Activated B cell treated with CpG ODN at 0.5 μM for 24 hours (primary cell): ENCODE data around the gene CSMD2. TPM values are rescaled to one million over a fixed set of nuclear protein-coding genes. Genes with fewer than 3 reads are reported as not detected.

Source experiments
- ATAC-seq: fragments of 200-7000 bp; cut with Tn5 transposase; one replicate; pipeline ENCODE4 v1.10.0; 2021; ENCODE audit warnings: low read depth, mild to moderate bottlenecking, moderate library complexity
- CTCF ChIA-PET: fragments of 350-600 bp; sonication (Branson Sonifier 250); formaldehyde crosslinking; loops from one replicate; lab custom pipeline; 2021; ENCODE audit warnings: antibody characterized with exemption; lab: Charles Lee
- POLR2A ChIA-PET: fragments of 350-600 bp; sonication (Branson Sonifier 250); formaldehyde crosslinking; loops from one replicate; lab custom pipeline; 2021; ENCODE audit warnings: antibody characterized with exemption; lab: Charles Lee
- DNase-seq: peaks from one replicate; pipeline ENCODE4 v3.0.0; 2022
- H3K27ac Mint-ChIP-seq: one replicate; pipeline ENCODE4 v1.8.0; 2020; ENCODE audit warnings: mixed read lengths
- H3K27me3 Mint-ChIP-seq: one replicate; pipeline ENCODE4 v1.8.0; 2021; ENCODE audit warnings: mixed read lengths
- H3K36me3 Mint-ChIP-seq: one replicate; pipeline ENCODE4 v1.8.0; 2021; ENCODE audit warnings: low read depth, mixed read lengths
- H3K4me1 Mint-ChIP-seq: one replicate; pipeline ENCODE4 v1.8.0; 2021; ENCODE audit warnings: mixed read lengths
- H3K4me3 Mint-ChIP-seq: one replicate; pipeline ENCODE4 v1.8.0; 2020; ENCODE audit warnings: mild to moderate bottlenecking, mixed read lengths
- H3K9me3 Mint-ChIP-seq: one replicate; pipeline ENCODE4 v1.8.0; 2020; ENCODE audit warnings: mixed read lengths
- intact Hi-C: fragments of 100-400 bp; cut with micrococcal nuclease; formaldehyde crosslinking; loops from one replicate; pipeline ENCODE4 v1.15.1; 2024
- total RNA-seq: library from RNA; stranded (reverse); gene quantifications from 2 replicates; pipeline ENCODE4 v1.2.3, GENCODE V29; 2022
- TF ChIP-seq, protein P1 (sequence below): fragments of 200-600 bp; IDR thresholded peaks from one replicate; pipeline ENCODE4 v1.8.0; 2022; ENCODE audit warnings: antibody characterized with exemption, mild to moderate bottlenecking

Gene CSMD2
- total RNA-seq, 1 donor from 2014 or later, result not detected

GRCh38 chr1:33586795-33587194 lies 578.2 kb downstream of the CSMD2 start:
- ATAC-seq, result no peak
- Mint-ChIP-seq H3K4me3 (no peak overlapping the region), H3K27ac (no peak overlapping the region), H3K36me3 (no peaks in the 10 kb centered on the region), H3K27me3 (peaks cover 5% of the 10 kb centered on the region), H3K9me3 (no peaks in the 10 kb centered on the region), H3K4me1 (no peaks in the 10 kb centered on the region)
- TF ChIP-seq, protein P1, sequence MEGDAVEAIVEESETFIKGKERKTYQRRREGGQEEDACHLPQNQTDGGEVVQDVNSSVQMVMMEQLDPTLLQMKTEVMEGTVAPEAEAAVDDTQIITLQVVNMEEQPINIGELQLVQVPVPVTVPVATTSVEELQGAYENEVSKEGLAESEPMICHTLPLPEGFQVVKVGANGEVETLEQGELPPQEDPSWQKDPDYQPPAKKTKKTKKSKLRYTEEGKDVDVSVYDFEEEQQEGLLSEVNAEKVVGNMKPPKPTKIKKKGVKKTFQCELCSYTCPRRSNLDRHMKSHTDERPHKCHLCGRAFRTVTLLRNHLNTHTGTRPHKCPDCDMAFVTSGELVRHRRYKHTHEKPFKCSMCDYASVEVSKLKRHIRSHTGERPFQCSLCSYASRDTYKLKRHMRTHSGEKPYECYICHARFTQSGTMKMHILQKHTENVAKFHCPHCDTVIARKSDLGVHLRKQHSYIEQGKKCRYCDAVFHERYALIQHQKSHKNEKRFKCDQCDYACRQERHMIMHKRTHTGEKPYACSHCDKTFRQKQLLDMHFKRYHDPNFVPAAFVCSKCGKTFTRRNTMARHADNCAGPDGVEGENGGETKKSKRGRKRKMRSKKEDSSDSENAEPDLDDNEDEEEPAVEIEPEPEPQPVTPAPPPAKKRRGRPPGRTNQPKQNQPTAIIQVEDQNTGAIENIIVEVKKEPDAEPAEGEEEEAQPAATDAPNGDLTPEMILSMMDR, result no peak
- intact Hi-C loops, result no loop called here
- DNase-seq, result no peak
- ChIA-PET POLR2A (no interaction called here), CTCF (no interaction called here)

DNA sequence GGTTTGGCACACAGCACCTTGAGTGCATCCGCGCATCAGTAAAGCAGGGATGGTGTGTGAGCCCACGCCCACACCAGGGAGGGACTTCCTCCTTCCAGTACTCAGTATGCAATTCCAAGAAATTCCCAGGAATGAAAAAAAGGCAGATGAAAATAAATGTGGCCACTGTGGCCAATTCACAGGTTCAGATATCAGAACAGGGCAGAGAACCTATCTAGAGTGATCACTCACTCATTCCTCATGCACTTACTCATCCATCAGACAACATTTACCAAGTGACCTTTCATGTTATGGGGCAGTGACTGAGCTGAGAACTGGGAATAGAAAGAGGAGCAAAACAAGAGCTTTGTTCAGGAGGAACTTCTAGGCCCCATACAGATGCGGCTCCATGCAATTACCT lies 578.9 kb downstream of the CSMD2 start:
- Mint-ChIP-seq H3K4me1 (no peaks in the 10 kb centered on the region), H3K27ac (no peak overlapping the region)
- intact Hi-C loops, result no loop called here

GRCh38 chr1:33583567-33583966 lies 581.5 kb downstream of the CSMD2 start:
- Mint-ChIP-seq H3K9me3 (no peaks in the 10 kb centered on the region), H3K4me1 (no peaks in the 10 kb centered on the region), H3K36me3 (no peaks in the 10 kb centered on the region), H3K27ac (no peak overlapping the region), H3K4me3 (no peak overlapping the region), H3K27me3 (peaks cover 3% of the 10 kb centered on the region)
- ATAC-seq, result no peak
- ChIA-PET CTCF (no interaction called here), POLR2A (no interaction called here)
- intact Hi-C loops, result no loop called here
- TF ChIP-seq, protein P1, result no peak
- no peak for DNase-seq

More for the DNA sequence above, 578.9 kb downstream of the CSMD2 start:
- POLR2A ChIA-PET, result no interaction called here
- Mint-ChIP-seq H3K27me3 (peaks cover 5% of the 10 kb centered on the region), H3K9me3 (no peaks in the 10 kb centered on the region), H3K36me3 (no peaks in the 10 kb centered on the region), H3K4me3 (no peak overlapping the region)
- DNase-seq (no peak), ATAC-seq (no peak)
- CTCF ChIA-PET, result no interaction called here
- TF ChIP-seq, protein P1, result no peak

DNA sequence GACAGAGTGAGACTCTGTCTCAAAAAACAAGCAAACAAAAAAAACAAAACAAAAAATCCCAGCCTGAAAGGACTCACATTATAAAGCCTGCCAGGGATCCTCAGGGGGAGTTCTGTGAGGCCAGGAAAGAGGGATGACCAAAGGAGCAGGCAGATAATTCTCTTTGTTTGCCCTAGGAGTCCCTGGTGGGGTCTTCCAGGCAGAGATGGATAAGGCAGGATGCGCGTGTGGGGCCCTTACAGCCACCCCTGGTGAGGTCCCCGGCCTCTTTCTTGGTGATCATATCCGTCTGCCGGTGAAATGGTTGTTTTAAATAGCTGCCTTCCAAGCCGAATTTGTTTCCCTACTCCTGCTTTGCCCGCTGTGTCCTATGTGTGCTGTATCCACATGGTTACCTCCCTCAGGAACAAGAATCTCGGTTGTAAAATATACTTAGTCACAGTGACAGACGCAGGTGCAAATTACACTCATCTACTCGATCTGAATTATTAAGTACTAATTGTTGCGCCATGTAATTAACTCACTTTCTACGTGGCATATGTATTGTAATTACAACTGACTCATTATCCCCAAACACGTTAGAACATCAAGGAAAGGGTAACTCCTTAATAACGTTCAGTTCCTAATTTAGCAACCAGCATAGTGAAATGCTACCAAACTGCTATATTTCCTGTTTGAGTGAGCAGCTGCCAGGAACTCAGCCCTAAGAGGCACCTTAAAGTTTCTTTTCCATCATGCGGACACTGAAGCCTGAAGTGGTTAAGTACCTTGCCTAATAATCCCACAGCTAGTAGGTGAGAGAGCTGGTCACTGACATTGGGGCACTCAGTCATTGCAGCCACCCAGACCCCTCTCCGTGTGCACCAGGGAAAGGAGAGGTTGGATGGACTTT lies 586.2 kb downstream of the CSMD2 start:
- peaks cover 13% of the 10 kb centered on the region for H3K27me3 Mint-ChIP-seq
- ChIA-PET POLR2A (interaction anchor here (0.6 kb wide), 1 partner anchor 11 kb away, joined by 5 read pairs; no protein-coding TSS in a partner anchor), CTCF (no interaction called here)
- H3K27ac Mint-ChIP-seq, result no peak overlapping the region
- ATAC-seq (no peak), DNase-seq (no peak)
- peaks cover 2% of the 10 kb centered on the region for H3K9me3 Mint-ChIP-seq
- TF ChIP-seq, protein P1, result no peak
- intact Hi-C loops, result no loop called here
- H3K4me3 Mint-ChIP-seq, result no peak overlapping the region
- H3K4me1 Mint-ChIP-seq, result no peaks in the 10 kb centered on the region
- H3K36me3 Mint-ChIP-seq, result no peaks in the 10 kb centered on the region

DNA sequence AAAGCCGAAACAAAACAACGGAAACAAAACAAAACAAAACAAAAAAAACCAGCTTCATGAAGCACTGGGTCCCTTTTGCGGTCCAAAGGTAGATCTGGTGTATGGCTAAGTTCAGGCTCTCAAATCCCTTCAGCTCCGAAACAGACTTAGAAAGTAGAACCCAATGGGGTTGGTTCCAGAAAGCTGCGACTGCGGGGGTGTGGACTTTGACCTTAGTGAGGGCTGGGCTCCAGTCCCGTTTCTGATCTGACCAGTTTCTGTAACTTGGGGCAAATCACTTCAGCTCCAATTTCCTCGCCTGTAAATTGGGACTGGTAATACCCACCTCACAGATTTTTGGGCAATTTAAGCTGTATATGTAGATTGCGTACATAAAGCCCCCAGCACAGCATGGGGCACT lies 587.4 kb downstream of the CSMD2 start:
- no peaks in the 10 kb centered on the region for H3K36me3 Mint-ChIP-seq
- TF ChIP-seq, protein P1, result no peak
- intact Hi-C loops, result no loop called here
- no peak overlapping the region for H3K4me3 Mint-ChIP-seq
- ChIA-PET CTCF (no interaction called here), POLR2A (no interaction called here)
- ATAC-seq, result no peak
- DNase-seq, result no peak
- no peaks in the 10 kb centered on the region for H3K4me1 Mint-ChIP-seq
- H3K27ac Mint-ChIP-seq, result no peak overlapping the region
- peaks cover 20% of the 10 kb centered on the region for H3K27me3 Mint-ChIP-seq
- H3K9me3 Mint-ChIP-seq, result peaks cover 2% of the 10 kb centered on the region
